Stimulated activated CD8-positive, alpha-beta memory T cell treated with anti-CD3 and anti-CD28 coated beads, Interleukin-2, amount 100 ng/mL, for 48 hours (primary cell): ENCODE data around the gene SRGAP3.
"Not testable (repeated sequence)": the region's sequence is repeated elsewhere in the genome, so short reads cannot be mapped to it uniquely, and the experiment has no call there.

ENCODE experiments used
- DNase-seq, 2 donors: peaks; one replicate each; pipeline ENCODE4 v3.0.0-alpha.2; 2020; ENCODE audit warnings: low read depth in 2 of 2

SRGAP3 gene

GRCh38 chr3:9085428-9085827 is 164.0 kb downstream of the SRGAP3 start:
- not testable (repeated sequence) for DNase-seq

- DNase-seq, result no peak
Observed at GRCh38 chr3:9081184-9081818, 168.1 kb downstream of the SRGAP3 start.

GRCh38 chr3:9080163-9080562 is 169.3 kb downstream of the SRGAP3 start:
- DNase-seq, result no peak

- DNase-seq, result no peak
Observed at GRCh38 chr3:9079676-9080075, 169.8 kb downstream of the SRGAP3 start.

GRCh38 chr3:9078561-9079240 is 170.7 kb downstream of the SRGAP3 start:
- DNase-seq, result no peak

GRCh38 chr3:9077029-9077428 is 172.4 kb downstream of the SRGAP3 start:
- no peak for DNase-seq

- DNase-seq, result no peak
Observed at GRCh38 chr3:9075762-9076161, 173.7 kb downstream of the SRGAP3 start.

GRCh38 chr3:9074079-9074478 is 175.4 kb downstream of the SRGAP3 start:
- DNase-seq, result no peak

- DNase-seq, result no peak
Observed at GRCh38 chr3:9072667-9073009, 176.8 kb downstream of the SRGAP3 start.

GRCh38 chr3:9071936-9072666 is 177.3 kb downstream of the SRGAP3 start:
- no peak for DNase-seq

GRCh38 chr3:9070961-9071360 is 178.5 kb downstream of the SRGAP3 start:
- no peak for DNase-seq

GRCh38 chr3:9069971-9070370 is 179.5 kb downstream of the SRGAP3 start:
- no peak for DNase-seq

- no peak for DNase-seq
Observed at GRCh38 chr3:9068051-9068450, 181.4 kb downstream of the SRGAP3 start.

- no peak for DNase-seq
Observed at GRCh38 chr3:9067352-9067975, 182.0 kb downstream of the SRGAP3 start.

- DNase-seq, result no peak
Observed at GRCh38 chr3:9066775-9067174, 182.7 kb downstream of the SRGAP3 start.

- DNase-seq, result no peak
Observed at GRCh38 chr3:9066141-9066540, 183.3 kb downstream of the SRGAP3 start.

GRCh38 chr3:9064850-9065249 is 184.6 kb downstream of the SRGAP3 start:
- DNase-seq, result no peak

- DNase-seq, result no peak
Observed at GRCh38 chr3:9064251-9064650, 185.2 kb downstream of the SRGAP3 start.

- DNase-seq, result no peak
Observed at GRCh38 chr3:9062570-9062969, 186.9 kb downstream of the SRGAP3 start.

- DNase-seq, result no peak
Observed at GRCh38 chr3:9061634-9062033, 187.8 kb downstream of the SRGAP3 start.

GRCh38 chr3:9059489-9060400 is 189.7 kb downstream of the SRGAP3 start:
- no peak for DNase-seq

- DNase-seq, result no peak
Observed at GRCh38 chr3:9056581-9056980, 192.9 kb downstream of the SRGAP3 start.
